ENCODE data around the gene PORCN.
"Not testable (repeated sequence)": the region's sequence is repeated elsewhere in the genome, so short reads cannot be mapped to it uniquely, and the experiment has no call there.

The PORCN gene

GRCh38 chrX:48540480-48540879 is 31.7 kb downstream of the PORCN start:
- H3K36me3 ChIP-seq (ENCODE audit: insufficient read depth, low read length), result peaks cover 11% of the 10 kb centered on the region; the same call in 1 of the 2 replicates
- H3K9me2 ChIP-seq (ENCODE audit: low read depth, low read length), result no peaks in the 10 kb centered on the region
- H2AFZ ChIP-seq (ENCODE audit: low read length), result no peak overlapping the region
- H3K4me2 ChIP-seq (ENCODE audit: low read length), result peak overlapping the region; percentile 88
- no peaks in the 10 kb centered on the region for H3K9me3 ChIP-seq (ENCODE audit: low read length)
- TF ChIP-seq, protein P1, sequence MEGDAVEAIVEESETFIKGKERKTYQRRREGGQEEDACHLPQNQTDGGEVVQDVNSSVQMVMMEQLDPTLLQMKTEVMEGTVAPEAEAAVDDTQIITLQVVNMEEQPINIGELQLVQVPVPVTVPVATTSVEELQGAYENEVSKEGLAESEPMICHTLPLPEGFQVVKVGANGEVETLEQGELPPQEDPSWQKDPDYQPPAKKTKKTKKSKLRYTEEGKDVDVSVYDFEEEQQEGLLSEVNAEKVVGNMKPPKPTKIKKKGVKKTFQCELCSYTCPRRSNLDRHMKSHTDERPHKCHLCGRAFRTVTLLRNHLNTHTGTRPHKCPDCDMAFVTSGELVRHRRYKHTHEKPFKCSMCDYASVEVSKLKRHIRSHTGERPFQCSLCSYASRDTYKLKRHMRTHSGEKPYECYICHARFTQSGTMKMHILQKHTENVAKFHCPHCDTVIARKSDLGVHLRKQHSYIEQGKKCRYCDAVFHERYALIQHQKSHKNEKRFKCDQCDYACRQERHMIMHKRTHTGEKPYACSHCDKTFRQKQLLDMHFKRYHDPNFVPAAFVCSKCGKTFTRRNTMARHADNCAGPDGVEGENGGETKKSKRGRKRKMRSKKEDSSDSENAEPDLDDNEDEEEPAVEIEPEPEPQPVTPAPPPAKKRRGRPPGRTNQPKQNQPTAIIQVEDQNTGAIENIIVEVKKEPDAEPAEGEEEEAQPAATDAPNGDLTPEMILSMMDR (IDR thresholded peaks at IDR 0.05; ENCODE audit: low read length), result no peak
- TF ChIP-seq EZH2 (IDR thresholded peaks at IDR 0.05; ENCODE audit: borderline replicate concordance, low read length), result no peak
- no peaks in the 10 kb centered on the region for H3K27me3 ChIP-seq (ENCODE audit: insufficient read depth, low read length)
- peak overlapping the region; percentile 65 for H3K9ac ChIP-seq (ENCODE audit: low read length)
- H3F3A ChIP-seq (ENCODE audit: insufficient read depth, low read length), result no peaks in the 10 kb centered on the region
- H3K79me2 ChIP-seq (ENCODE audit: insufficient read depth, low read length), result no peaks in the 10 kb centered on the region
- H3K4me3 ChIP-seq (ENCODE audit: low read depth, low read length, poor library complexity, severe bottlenecking), result peak overlapping the region; percentile 68
- no peak overlapping the region for H3K27ac ChIP-seq (ENCODE audit: low read depth, low read length, poor library complexity, severe bottlenecking)
- peaks cover 17% of the 10 kb centered on the region for H3K4me1 ChIP-seq (ENCODE audit: insufficient read depth, low read length, severe bottlenecking)
- H4K20me1 ChIP-seq (ENCODE audit: insufficient read depth, low read length), result no peaks in the 10 kb centered on the region

GRCh38 chrX:48541140-48541814 is 32.5 kb downstream of the PORCN start:
- no peak overlapping the region for H2AFZ ChIP-seq (ENCODE audit: low read length)
- no peaks in the 10 kb centered on the region for H3K9me3 ChIP-seq (ENCODE audit: low read length)
- no peaks in the 10 kb centered on the region for H3K79me2 ChIP-seq (ENCODE audit: insufficient read depth, low read length)
- no peak for TF ChIP-seq EZH2 (IDR thresholded peaks at IDR 0.05; ENCODE audit: borderline replicate concordance, low read length)
- TF ChIP-seq, protein P1 (IDR thresholded peaks at IDR 0.05; ENCODE audit: low read length), result no peak
- H3K27me3 ChIP-seq (ENCODE audit: insufficient read depth, low read length), result no peaks in the 10 kb centered on the region
- peak overlapping the region; percentile 88; the same call in 1 of the 2 replicates for H3K4me2 ChIP-seq (ENCODE audit: low read length)
- no peaks in the 10 kb centered on the region for H4K20me1 ChIP-seq (ENCODE audit: insufficient read depth, low read length)
- peaks cover 11% of the 10 kb centered on the region; the same call in 1 of the 2 replicates for H3K36me3 ChIP-seq (ENCODE audit: insufficient read depth, low read length)
- H3K9ac ChIP-seq (ENCODE audit: low read length), result no peak overlapping the region
- peaks cover 17% of the 10 kb centered on the region for H3K4me1 ChIP-seq (ENCODE audit: insufficient read depth, low read length, severe bottlenecking)
- no peaks in the 10 kb centered on the region for H3F3A ChIP-seq (ENCODE audit: insufficient read depth, low read length)
- no peak overlapping the region for H3K4me3 ChIP-seq (ENCODE audit: low read depth, low read length, poor library complexity, severe bottlenecking)
- no peak overlapping the region for H3K27ac ChIP-seq (ENCODE audit: low read depth, low read length, poor library complexity, severe bottlenecking)
- H3K9me2 ChIP-seq (ENCODE audit: low read depth, low read length), result no peaks in the 10 kb centered on the region

GRCh38 chrX:48548871-48549270 is 40.1 kb downstream of the PORCN start:
- no peak overlapping the region for H3K4me3 ChIP-seq (ENCODE audit: low read depth, low read length, poor library complexity, severe bottlenecking)
- H2AFZ ChIP-seq (ENCODE audit: low read length), result no peak overlapping the region
- no peaks in the 10 kb centered on the region for H3K9me3 ChIP-seq (ENCODE audit: low read length)
- no peaks in the 10 kb centered on the region for H3F3A ChIP-seq (ENCODE audit: insufficient read depth, low read length)
- no peak overlapping the region for H3K9ac ChIP-seq (ENCODE audit: low read length)
- no peak overlapping the region for H3K4me2 ChIP-seq (ENCODE audit: low read length)
- H3K79me2 ChIP-seq (ENCODE audit: insufficient read depth, low read length), result no peaks in the 10 kb centered on the region
- H3K27ac ChIP-seq (ENCODE audit: low read depth, low read length, poor library complexity, severe bottlenecking), result no peak overlapping the region
- no peak for TF ChIP-seq EZH2 (IDR thresholded peaks at IDR 0.05; ENCODE audit: borderline replicate concordance, low read length)
- TF ChIP-seq, protein P1 (IDR thresholded peaks at IDR 0.05; ENCODE audit: low read length), result no peak
- peaks cover 12% of the 10 kb centered on the region for H3K36me3 ChIP-seq (ENCODE audit: insufficient read depth, low read length)
- no peaks in the 10 kb centered on the region for H3K27me3 ChIP-seq (ENCODE audit: insufficient read depth, low read length)
- no peaks in the 10 kb centered on the region for H4K20me1 ChIP-seq (ENCODE audit: insufficient read depth, low read length)
- H3K9me2 ChIP-seq (ENCODE audit: low read depth, low read length), result no peaks in the 10 kb centered on the region
- H3K4me1 ChIP-seq (ENCODE audit: insufficient read depth, low read length, severe bottlenecking), result no peaks in the 10 kb centered on the region

GRCh38 chrX:48555731-48556325 is 47.0 kb downstream of the PORCN start:
- H3K36me3 ChIP-seq (ENCODE audit: insufficient read depth, low read length), result peaks cover 24% of the 10 kb centered on the region
- not testable (repeated sequence) for H3K9me2 ChIP-seq (ENCODE audit: low read depth, low read length); H3K4me1 ChIP-seq (ENCODE audit: insufficient read depth, low read length, severe bottlenecking); H3K9me3 ChIP-seq (ENCODE audit: low read length); H3K9ac ChIP-seq (ENCODE audit: low read length); H4K20me1 ChIP-seq (ENCODE audit: insufficient read depth, low read length); H3K27ac ChIP-seq (ENCODE audit: low read depth, low read length, poor library complexity, severe bottlenecking); H3K27me3 ChIP-seq (ENCODE audit: insufficient read depth, low read length); H3K79me2 ChIP-seq (ENCODE audit: insufficient read depth, low read length); H2AFZ ChIP-seq (ENCODE audit: low read length); H3K4me2 ChIP-seq (ENCODE audit: low read length); H3K4me3 ChIP-seq (ENCODE audit: low read depth, low read length, poor library complexity, severe bottlenecking); H3F3A ChIP-seq (ENCODE audit: insufficient read depth, low read length)
